Natural killer cell (primary cell): ENCODE data around the gene C4BPA. TPM values are rescaled to one million over a fixed set of nuclear protein-coding genes. Genes with fewer than 3 reads are reported as not detected.

Experiments used
- ATAC-seq, 3 donors: fragments of 150-1000 bp in 2 of 3; fragments of 200-7000 bp in 1 of 3; cut with Tn5 transposase; 1 replicate in 1 of 3; 2 replicates in 2 of 3; pipeline ENCODE4 v1.10.0; 2021; ENCODE audit warnings: mild to moderate bottlenecking in 2 of 3, moderate library complexity in 2 of 3
- DNase-seq, 2 donors: peaks; one replicate each; pipeline versions ENCODE4 v3.0.0 to v3.0.0-alpha.2; 2013 to 2021; ENCODE audit warnings: mixed read lengths in 1 of 2
- H3K27ac ChIP-seq: one replicate; pipeline ENCODE4 v1.5.1; 2013; ENCODE audit warnings: mild to moderate bottlenecking, low read length
- H3K27me3 ChIP-seq: one replicate; pipeline ENCODE4 v1.6.1; 2013; ENCODE audit warnings: low read length; ENCODE audit not compliant: control insufficient read depth, insufficient read depth
- H3K36me3 ChIP-seq: one replicate; pipeline ENCODE4 v1.6.1; 2013; ENCODE audit warnings: low read length; ENCODE audit not compliant: control insufficient read depth, insufficient read depth
- H3K4me1 ChIP-seq: one replicate; pipeline ENCODE4 v1.6.1; 2013; ENCODE audit warnings: low read length; ENCODE audit not compliant: control insufficient read depth, insufficient read depth
- H3K4me3 ChIP-seq: one replicate; pipeline ENCODE4 v1.5.1; 2013; ENCODE audit warnings: low read length
- H3K9me3 ChIP-seq: one replicate; pipeline ENCODE4 v1.6.1; 2013; ENCODE audit warnings: low read length; ENCODE audit not compliant: control insufficient read depth, insufficient read depth
- H3K27ac Mint-ChIP-seq, 2 donors: one replicate each; pipeline ENCODE4 v1.8.0; 2022; ENCODE audit warnings: mild to moderate bottlenecking in 2 of 2, mixed read lengths in 2 of 2, moderate library complexity in 1 of 2
- H3K27me3 Mint-ChIP-seq, 2 donors: one replicate each; pipeline ENCODE4 v1.8.0; 2022; ENCODE audit warnings: low read depth in 2 of 2, mixed read lengths in 2 of 2
- H3K36me3 Mint-ChIP-seq: one replicate; pipeline ENCODE4 v1.8.0; 2022; ENCODE audit warnings: mixed read lengths
- H3K4me1 Mint-ChIP-seq, 2 donors: one replicate each; pipeline ENCODE4 v1.8.0; 2022; ENCODE audit warnings: mixed read lengths in 2 of 2
- H3K4me3 Mint-ChIP-seq: one replicate; pipeline ENCODE4 v1.8.0; 2022; ENCODE audit warnings: mild to moderate bottlenecking, moderate library complexity, mixed read lengths
- H3K9me3 Mint-ChIP-seq, 2 donors: one replicate each; pipeline ENCODE4 v1.8.0; 2022; ENCODE audit warnings: mixed read lengths in 2 of 2
- CTCF ChIP-seq: fragments of 200-600 bp; IDR thresholded peaks from one replicate; pipeline ENCODE4 v1.8.0; 2022; ENCODE audit warnings: antibody characterized with exemption
- WGBS: methylation state at CpG from one replicate; pipeline ENCODE4 v1.1.7; 2013; ENCODE audit warnings: missing lambda C conversion rate; ENCODE audit not compliant: insufficient coverage; 5-methylcytosine and 5-hydroxymethylcytosine counted together
- intact Hi-C: fragments of 100-400 bp; cut with micrococcal nuclease; formaldehyde crosslinking; loops from one replicate; pipeline ENCODE4 v1.14.2; 2022
- total RNA-seq, 4 donors: library from RNA; stranded (reverse); fragments of 120-200 nt in 1 of 4; gene quantifications; one replicate each; pipeline versions ENCODE4 v1.2.3 to v1.2.4, GENCODE V29; 2013 to 2022

C4BPA gene
- total RNA-seq, 3 donors from 2014 or later (not counting 1 experiment from before 2014, with no cell fraction given) = not detected

DNA sequence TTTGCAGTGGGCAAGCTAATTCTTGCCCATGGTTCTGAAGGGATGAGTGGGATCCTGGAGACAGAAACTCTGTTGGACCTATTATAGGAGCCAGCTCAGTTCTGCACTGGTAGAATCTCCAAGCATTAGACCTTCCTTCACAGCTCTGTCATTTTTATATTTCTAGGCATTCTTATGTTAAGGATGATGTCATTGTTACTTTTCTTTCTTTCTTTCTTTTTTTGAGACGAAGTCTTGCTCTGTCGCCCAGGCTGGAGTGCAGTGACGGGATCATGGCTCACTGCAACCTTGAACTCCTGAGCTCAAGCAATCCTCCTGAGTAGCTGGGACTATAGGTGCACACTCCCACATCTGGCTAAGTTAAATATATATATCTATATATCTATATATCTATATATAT lies 43.4 kb upstream of the C4BPA start:
- no peak for ATAC-seq
- 86% methylated on average over 3 of the region's 3 CpGs for WGBS
- no peak overlapping the region for H3K4me3 ChIP-seq
- H3K27me3 ChIP-seq = no peaks in the 10 kb centered on the region
- Mint-ChIP-seq H3K27ac (no peak overlapping the region), H3K36me3 (no peaks in the 10 kb centered on the region), H3K4me3 (no peak overlapping the region), H3K9me3 (no peaks in the 10 kb centered on the region), H3K27me3 (no peaks in the 10 kb centered on the region), H3K4me1 (peaks cover 15 to 20% of the 10 kb centered on the region in 2 donors)
- H3K36me3 ChIP-seq = peaks cover 5% of the 10 kb centered on the region
- no peaks in the 10 kb centered on the region for H3K9me3 ChIP-seq
- no peak overlapping the region for H3K27ac ChIP-seq
- no peak for DNase-seq
- TF ChIP-seq CTCF = no peak
- peaks cover 13% of the 10 kb centered on the region for H3K4me1 ChIP-seq
- intact Hi-C loops = no loop called here

DNA sequence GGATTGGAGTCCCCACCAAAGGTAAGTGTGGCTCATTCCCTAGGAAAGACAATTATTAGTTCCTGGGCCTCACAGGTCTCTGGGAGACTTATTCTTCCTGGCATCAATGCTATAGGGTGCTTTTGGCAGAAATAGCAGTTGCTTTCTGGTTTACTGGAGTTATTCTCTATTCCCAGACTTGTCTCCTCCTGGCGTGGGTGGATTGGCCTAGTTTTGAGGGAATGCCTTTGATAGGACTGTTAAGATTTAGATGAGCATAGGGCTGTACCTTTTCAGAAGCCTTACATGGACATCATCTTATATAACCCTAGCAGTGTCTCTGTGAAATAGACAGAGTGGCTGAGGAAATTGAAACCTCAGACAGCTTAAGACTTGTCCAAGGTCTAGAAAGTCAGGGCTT lies 42.0 kb upstream of the C4BPA start:
- H3K27ac ChIP-seq = no peak overlapping the region
- no peaks in the 10 kb centered on the region for H3K36me3 Mint-ChIP-seq
- ATAC-seq = no peak

DNA sequence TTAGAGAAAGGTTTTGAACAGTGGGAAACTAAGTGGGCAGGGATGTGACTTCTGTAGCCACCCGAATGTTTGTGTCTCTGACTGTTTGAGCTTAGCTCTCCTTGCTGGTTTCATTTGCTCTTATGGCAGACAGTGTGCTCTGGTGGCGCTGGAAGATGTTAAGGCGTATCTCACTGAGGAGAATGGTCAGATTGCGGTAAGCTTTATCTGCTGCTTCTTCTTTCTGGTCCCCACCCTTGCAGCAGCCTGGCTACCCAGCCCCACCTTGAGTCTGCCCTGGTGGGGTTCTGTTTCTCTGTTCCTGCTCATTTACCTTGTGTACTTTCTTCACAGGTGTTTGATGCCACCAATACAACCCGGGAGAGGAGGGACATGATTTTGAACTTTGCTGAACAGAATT lies 41.0 kb upstream of the C4BPA start:
- H3K9me3 ChIP-seq = no peaks in the 10 kb centered on the region
- Mint-ChIP-seq H3K27me3 (no peaks in the 10 kb centered on the region), H3K4me3 (peak overlapping the region; percentile 22), H3K4me1 (peaks cover 15 to 20% of the 10 kb centered on the region in 2 donors), H3K27ac (peak overlapping the region; percentile 43 to 67), H3K9me3 (no peaks in the 10 kb centered on the region), H3K36me3 (no peaks in the 10 kb centered on the region)
- no peaks in the 10 kb centered on the region for H3K27me3 ChIP-seq
- TF ChIP-seq CTCF = no peak
- intact Hi-C loops = no loop called here
- DNase-seq (no peak), ATAC-seq (peak; percentile 40 to 79 (median 62))
- H3K4me1 ChIP-seq = peaks cover 13% of the 10 kb centered on the region
- H3K27ac ChIP-seq = no peak overlapping the region
- peaks cover 5% of the 10 kb centered on the region for H3K36me3 ChIP-seq
- no peak overlapping the region for H3K4me3 ChIP-seq
- WGBS = 71% methylated on average over 5 of the region's 5 CpGs

More for the DNA sequence above, 42.0 kb upstream of the C4BPA start:
- H3K27ac Mint-ChIP-seq = peak overlapping the region; percentile 43 to 67
- peak overlapping the region; percentile 22 for H3K4me3 Mint-ChIP-seq
- no peak for DNase-seq
- H3K4me1 Mint-ChIP-seq = peaks cover 15 to 20% of the 10 kb centered on the region in 2 donors
- Histone ChIP-seq H3K4me3 (no peak overlapping the region), H3K36me3 (peaks cover 5% of the 10 kb centered on the region), H3K4me1 (peaks cover 13% of the 10 kb centered on the region), H3K27me3 (no peaks in the 10 kb centered on the region), H3K9me3 (no peaks in the 10 kb centered on the region)
- H3K27me3 Mint-ChIP-seq = no peaks in the 10 kb centered on the region
- no peaks in the 10 kb centered on the region for H3K9me3 Mint-ChIP-seq
- intact Hi-C loops = no loop called here
- no peak for TF ChIP-seq CTCF
- WGBS = 60% methylated on average over 1 of the region's 1 CpG

GRCh38 chr1:207064561-207064960 lies 39.5 kb upstream of the C4BPA start:
- DNase-seq (no peak), ATAC-seq (no peak)
- Mint-ChIP-seq H3K4me3 (no peak overlapping the region), H3K4me1 (peaks cover 23 to 28% of the 10 kb centered on the region in 2 donors), H3K36me3 (no peaks in the 10 kb centered on the region), H3K27ac (no peak overlapping the region), H3K9me3 (no peaks in the 10 kb centered on the region), H3K27me3 (no peaks in the 10 kb centered on the region)
- H3K27me3 ChIP-seq = no peaks in the 10 kb centered on the region
- H3K27ac ChIP-seq = no peak overlapping the region
- H3K36me3 ChIP-seq = peaks cover 5% of the 10 kb centered on the region
- WGBS = 90% methylated on average over 8 of the region's 8 CpGs
- no peaks in the 10 kb centered on the region for H3K9me3 ChIP-seq
- no peak overlapping the region for H3K4me3 ChIP-seq
- intact Hi-C loops = no loop called here
- H3K4me1 ChIP-seq = peaks cover 15% of the 10 kb centered on the region
- no peak for TF ChIP-seq CTCF
